GM19324 (cell line): ENCODE measurements around the gene MAP1LC3B.
"Not testable (repeated sequence)": the region's sequence is repeated elsewhere in the genome, so short reads cannot be mapped to it uniquely, and the experiment has no call there.

Experiments
- ATAC-seq: cut with Tn5 transposase; IDR thresholded peaks from one replicate; pipeline ENCODE4 v1.9.1; 2021; ENCODE audit warnings: mild to moderate bottlenecking, moderate library complexity; ENCODE audit not compliant: unreplicated experiment, low FRiP score

MAP1LC3B gene

DNA sequence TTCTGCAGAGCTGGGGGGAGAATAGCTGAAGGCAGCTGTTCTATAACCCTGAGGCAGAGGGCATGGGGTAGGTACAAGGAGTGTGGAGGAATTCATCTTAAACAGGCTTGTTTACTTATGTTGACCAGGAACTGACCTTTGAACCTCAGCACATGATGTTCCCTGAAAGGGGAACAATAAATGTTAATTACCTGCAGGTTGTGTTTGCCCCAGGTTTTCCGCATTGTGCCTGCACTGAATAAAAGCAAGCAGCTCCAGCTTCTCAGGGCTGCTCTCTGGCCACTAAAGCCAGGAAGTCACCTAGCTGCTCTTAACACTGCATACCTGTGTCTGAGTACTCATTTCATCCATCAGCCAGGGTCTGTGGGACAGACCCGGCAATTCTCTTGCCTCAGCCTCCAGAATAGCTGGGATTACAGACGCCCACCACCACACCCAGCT lies 12.8 kb upstream of the MAP1LC3B start:
- not testable (repeated sequence) for ATAC-seq

DNA sequence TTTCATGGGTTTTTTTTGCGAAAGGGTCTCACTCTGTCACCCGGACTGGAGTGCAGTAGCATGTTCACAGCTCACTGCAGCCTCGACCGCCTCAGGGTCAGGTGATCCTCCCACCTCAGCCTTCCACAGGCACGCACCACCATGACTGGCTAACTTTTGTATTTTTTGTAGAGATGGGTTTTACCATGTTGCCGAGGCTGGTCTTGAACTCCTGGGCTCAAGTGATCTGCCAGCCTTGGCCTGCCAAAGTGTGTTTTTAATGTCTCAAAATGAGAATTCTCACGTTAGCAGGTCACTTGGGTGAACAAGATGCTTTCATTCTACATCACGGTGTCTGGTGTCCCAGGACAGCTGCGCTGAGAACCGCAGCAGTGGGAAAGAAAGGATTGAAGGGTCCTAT lies 11.7 kb upstream of the MAP1LC3B start:
- ATAC-seq = no peak

GRCh38 chr16:87380881-87381280 lies 11.3 kb upstream of the MAP1LC3B start:
- ATAC-seq = no peak

GRCh38 chr16:87382023-87382785 lies 9.9 kb upstream of the MAP1LC3B start:
- no peak for ATAC-seq

DNA sequence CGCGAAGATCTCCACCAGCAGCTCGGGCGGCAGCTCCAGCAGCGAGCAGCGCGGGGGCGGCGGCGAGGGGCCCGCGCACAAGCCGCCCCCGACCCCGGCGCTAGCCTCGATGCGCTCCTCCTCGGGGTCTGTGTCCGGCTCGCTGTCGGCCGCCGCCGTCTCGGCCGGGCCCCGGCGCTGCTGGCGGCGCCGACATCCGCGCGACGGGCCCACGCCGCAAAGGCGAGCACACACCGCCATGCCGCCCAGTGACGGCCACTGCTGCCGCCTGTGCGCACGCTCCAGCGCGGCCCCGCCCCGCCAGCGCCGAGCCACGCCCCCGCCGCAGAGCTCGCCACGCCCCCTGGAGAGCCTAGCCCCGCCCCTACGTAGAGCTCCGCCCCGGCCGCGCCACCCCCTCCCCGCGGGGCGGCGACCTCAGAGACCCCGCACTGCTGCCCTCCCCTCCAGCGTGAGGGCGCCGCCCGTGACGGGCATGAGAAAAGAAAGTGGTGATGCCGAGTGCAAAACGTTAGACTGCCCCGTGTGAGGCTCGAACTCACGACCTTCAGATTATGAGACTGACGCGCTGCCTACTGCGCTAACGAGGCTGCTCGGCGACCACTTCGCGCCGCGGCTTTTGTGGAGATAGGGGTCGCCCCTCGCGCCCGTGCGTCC lies 8.5 kb upstream of the MAP1LC3B start, which contains the start of gene FBXO31:
TSS of gene FBXO31 (minus strand) at position 272 of the 657 bp plus-strand sequence. CDS start at position 240, 32 bp downstream.
- peak; percentile 67 for ATAC-seq

- peak; percentile 1 for ATAC-seq
Measured at GRCh38 chr16:87384162-87384874, 7.8 kb upstream of the MAP1LC3B start.

GRCh38 chr16:87384875-87385167 lies 7.3 kb upstream of the MAP1LC3B start:
- ATAC-seq = not testable (repeated sequence)

DNA sequence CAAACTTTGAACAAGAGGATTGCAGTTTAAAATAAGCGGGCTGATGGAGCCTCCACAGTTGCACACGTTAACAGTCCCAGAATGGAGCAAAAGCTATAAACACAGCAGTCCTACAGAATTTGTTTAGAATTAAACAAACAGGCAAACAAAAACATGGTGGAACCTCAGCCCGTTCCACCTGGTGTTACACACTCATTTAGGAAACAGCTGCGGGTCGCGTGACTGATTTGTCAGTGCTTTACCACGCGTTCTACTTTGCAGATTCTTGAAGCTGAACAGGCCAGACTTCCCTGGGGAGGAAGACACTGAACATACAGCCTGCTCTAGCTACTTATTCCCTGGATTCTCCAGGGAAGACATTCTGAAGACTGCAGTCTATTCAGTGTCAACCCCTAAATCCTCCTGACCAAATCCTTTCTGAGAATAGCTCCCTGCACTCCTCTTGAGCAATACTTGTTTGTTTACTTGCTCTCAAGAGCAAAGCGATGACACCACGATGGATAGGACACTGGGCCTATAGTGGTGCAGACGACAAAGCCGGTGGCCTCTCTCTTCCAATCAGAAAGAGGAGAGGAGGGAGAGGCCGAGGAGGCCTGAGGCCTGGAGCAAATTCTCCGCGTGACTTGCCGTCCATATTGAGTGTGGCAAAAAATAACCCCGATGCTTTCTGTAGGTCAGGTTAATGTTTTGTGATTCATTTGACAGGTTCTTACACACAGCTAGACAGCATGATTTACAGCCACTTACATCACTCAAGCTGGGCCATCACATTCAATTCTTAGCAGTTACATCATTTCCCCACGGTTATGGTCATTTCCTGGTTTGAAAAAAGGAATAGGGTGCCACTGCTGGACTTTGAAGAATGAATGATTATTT lies 4.0 kb upstream of the MAP1LC3B start:
- ATAC-seq = peak; percentile 36

DNA sequence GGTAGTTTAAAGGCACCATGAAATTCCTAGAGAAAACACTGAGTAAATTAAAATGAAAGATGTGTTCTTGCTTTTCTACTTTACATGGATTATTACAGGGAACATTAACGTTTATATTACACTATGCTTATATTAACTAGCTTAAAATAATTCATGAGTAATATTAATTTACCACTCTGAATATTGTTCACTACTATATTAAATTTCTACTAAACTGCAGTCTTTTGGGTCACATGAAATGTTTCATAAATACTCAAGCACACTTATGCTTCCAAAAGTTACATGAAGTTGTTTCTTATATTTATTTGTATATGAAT lies 3.4 kb upstream of the MAP1LC3B start:
- ATAC-seq = no peak

DNA sequence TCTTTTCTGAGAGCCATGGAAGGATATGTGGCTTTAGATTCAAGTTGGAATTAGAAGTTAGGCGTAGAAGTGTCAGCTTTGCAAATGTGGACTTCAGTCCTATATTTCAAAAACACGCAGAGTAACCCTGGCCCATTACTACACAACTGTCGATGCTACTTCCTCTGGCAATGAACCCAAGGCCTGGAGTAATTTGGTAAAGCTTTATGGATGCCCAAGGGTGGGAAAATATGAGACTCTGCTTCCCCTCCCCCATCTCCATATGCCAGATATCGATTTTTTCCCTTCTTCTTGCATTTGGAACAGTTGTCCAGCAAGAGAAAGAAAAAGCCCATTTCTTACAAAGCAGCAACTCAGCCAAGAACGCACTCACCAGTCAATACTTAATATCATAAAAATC lies 2.9 kb upstream of the MAP1LC3B start:
- no peak for ATAC-seq

- ATAC-seq = not testable (repeated sequence)
Measured at GRCh38 chr16:87389914-87390313, 2.2 kb upstream of the MAP1LC3B start.

GRCh38 chr16:87390641-87391323 lies 1.4 kb upstream of the MAP1LC3B start:
- ATAC-seq = no peak

DNA sequence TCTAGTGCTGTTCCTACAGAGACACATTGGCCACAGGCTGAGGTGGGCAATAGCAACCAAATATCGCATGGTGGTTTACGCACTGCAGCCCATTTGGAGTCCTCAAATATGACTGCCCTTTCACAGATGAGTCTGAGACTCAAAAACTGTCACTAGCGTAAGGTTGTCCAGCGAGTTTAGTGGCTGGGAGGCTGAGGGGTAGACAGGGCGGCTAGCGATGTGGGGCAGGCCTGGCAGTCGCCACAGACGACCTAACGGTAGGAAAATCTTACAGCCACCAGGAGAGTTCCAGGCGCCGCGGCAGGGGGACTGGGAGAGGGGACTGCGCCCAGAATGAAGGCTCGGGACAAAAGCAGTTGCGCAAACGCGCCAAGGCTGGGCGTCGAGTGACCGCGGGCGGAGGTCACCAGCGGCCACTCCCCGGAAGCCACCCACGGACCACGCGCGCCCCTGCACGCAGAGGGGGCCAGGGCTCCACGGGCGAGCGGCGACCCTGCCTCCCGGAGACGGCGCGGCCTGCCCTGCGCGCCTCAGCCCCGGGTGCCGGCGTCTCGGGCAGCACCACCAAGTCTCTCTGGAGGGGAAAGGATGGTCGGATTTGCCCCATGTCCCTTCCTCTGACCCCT lies 699 bp upstream of the MAP1LC3B start:
- no peak for ATAC-seq

GRCh38 chr16:87392821-87393679 lies 914 bp downstream of the MAP1LC3B start:
- no peak for ATAC-seq

GRCh38 chr16:87393680-87394055 lies 1.5 kb downstream of the MAP1LC3B start:
- no peak for ATAC-seq

DNA sequence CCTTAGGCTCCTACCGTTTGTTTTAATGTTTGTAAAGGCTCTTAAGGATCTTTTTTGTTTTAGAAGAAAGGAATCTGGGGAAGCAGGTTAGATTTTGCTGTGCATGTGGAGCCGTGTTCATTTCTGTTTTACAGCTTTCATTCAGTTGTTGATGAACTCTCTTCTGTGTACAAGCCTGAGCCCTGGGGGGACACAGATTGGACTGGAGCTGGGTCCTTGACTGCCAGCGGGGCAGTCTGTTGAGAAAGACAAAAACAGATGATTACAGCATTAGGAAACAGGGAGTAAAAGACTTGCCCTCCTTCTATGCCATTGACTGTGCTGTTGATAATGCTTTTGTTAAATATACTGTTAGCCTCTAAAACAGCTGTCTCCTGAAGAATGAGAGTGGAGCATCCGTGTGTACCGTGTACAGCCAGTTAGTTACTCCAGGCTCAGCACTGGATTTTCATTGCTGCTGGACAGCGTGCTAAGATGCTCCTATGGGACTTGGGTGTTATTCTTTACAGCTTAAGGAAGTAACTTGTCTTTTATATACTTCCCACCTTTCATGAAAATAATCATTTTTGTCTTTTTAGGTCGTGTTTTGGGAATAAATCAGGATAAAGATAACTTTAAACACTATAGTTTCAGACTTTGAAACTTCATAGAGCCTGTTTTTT lies 3.2 kb downstream of the MAP1LC3B start:
- no peak for ATAC-seq

- no peak for ATAC-seq
Measured at GRCh38 chr16:87404764-87405625, 12.9 kb downstream of the MAP1LC3B start.
